K562 (cell line): ENCODE data around the gene APC2. TPM values are rescaled to one million over a fixed set of nuclear protein-coding genes. Genes with fewer than 3 reads are reported as not detected.

Experiments used
- ATF7 ChIP-seq: fragments of 450-650 bp; IDR thresholded peaks from 2 replicates; pipeline ENCODE4 v1.7.1; 2014; ENCODE audit warnings: mild to moderate bottlenecking, moderate library complexity
- BCLAF1 ChIP-seq, 2 experiments: fragments of 450-650 bp in 1 of 2; IDR thresholded peaks; 2 replicates each; pipeline ENCODE4 v1.6.1; 2011 to 2017; ENCODE audit warnings: low read depth in 2 of 2, antibody characterized with exemption in 1 of 2, borderline replicate concordance in 1 of 2, low read length in 1 of 2, mild to moderate bottlenecking in 1 of 2, mixed read lengths in 1 of 2; ENCODE audit not compliant: control insufficient read depth in 1 of 2
- BRD4 ChIP-seq: fragments of 200-600 bp; sonication (generic); IDR thresholded peaks from 2 replicates; pipeline ENCODE4 v1.6.1; 2017; ENCODE audit warnings: inconsistent platforms
- CHCHD3 ChIP-seq: fragments of 250-450 bp; sonication (Bioruptor Pico); IDR thresholded peaks from 2 replicates; pipeline ENCODE4 v2.1.2; 2022; ENCODE audit warnings: mild to moderate bottlenecking
- CTCF ChIP-seq, 3 experiments: IDR thresholded peaks in 2 of 3; conservative IDR thresholded peaks in 1 of 3; 2 replicates each; pipeline ENCODE4 v1.5.1; 2011 to 2012; ENCODE audit warnings: low read length in 3 of 3, mild to moderate bottlenecking in 3 of 3, control low read depth in 2 of 3, improper control_type of control experiment in 1 of 3, inconsistent platforms in 1 of 3, low read depth in 1 of 3, mixed read lengths in 1 of 3, moderate library complexity in 1 of 3; ENCODE audit not compliant: insufficient read depth in 2 of 3
- E2F1 ChIP-seq: sonication (generic); formaldehyde crosslinking; IDR thresholded peaks from 2 replicates; pipeline ENCODE4 v1.8.1; 2023; ENCODE audit warnings: mild to moderate bottlenecking, missing genetic modification reagents, moderate library complexity
- EGR1 ChIP-seq: fragments of 450-650 bp; conservative IDR thresholded peaks from 2 replicates; pipeline ENCODE4 v1.6.1; 2017; ENCODE audit warnings: mild to moderate bottlenecking
- GTF2A2 ChIP-seq: IDR thresholded peaks from 2 replicates; pipeline ENCODE4 v1.6.1; 2016; ENCODE audit warnings: mild to moderate bottlenecking, missing genetic modification characterization, missing compliant biosample characterization
- HINFP ChIP-seq: fragments of 450-650 bp; conservative IDR thresholded peaks from 2 replicates; pipeline ENCODE4 v1.6.1; 2016; ENCODE audit warnings: missing genetic modification characterization, low read depth, mild to moderate bottlenecking, control low read depth, missing compliant biosample characterization
- MTA3 ChIP-seq: fragments of 450-650 bp; formaldehyde crosslinking; IDR thresholded peaks from 2 replicates; pipeline ENCODE4 v1.6.1; 2017; ENCODE audit warnings: mild to moderate bottlenecking, borderline replicate concordance
- NRF1 ChIP-seq, 2 experiments: fragments of 450-650 bp; IDR thresholded peaks in 1 of 2; conservative IDR thresholded peaks in 1 of 2; 2 replicates each; pipeline ENCODE4 v1.6.1; 2014; ENCODE audit warnings: mild to moderate bottlenecking in 2 of 2
- PCBP1 ChIP-seq: fragments of 200-400 bp; formaldehyde crosslinking; IDR thresholded peaks from 2 replicates; pipeline ENCODE4 v1.6.1; 2018; ENCODE audit warnings: mild to moderate bottlenecking, low read depth, low read length; ENCODE audit not compliant: poor library complexity, severe bottlenecking
- TCF7L2 ChIP-seq: fragments of 150-350 bp; IDR thresholded peaks from 2 replicates; pipeline ENCODE4 v1.6.1; 2016; ENCODE audit warnings: low read depth, mild to moderate bottlenecking, low read length, moderate library complexity
- ZNF253 ChIP-seq: fragments of 250-450 bp; sonication (Bioruptor Pico); conservative IDR thresholded peaks from 2 replicates; pipeline ENCODE4 v1.6.1; 2021; ENCODE audit warnings: mild to moderate bottlenecking
- ZNF707 ChIP-seq: fragments of 250-450 bp; sonication (Bioruptor Pico); conservative IDR thresholded peaks from 2 replicates; pipeline ENCODE4 v1.8.0; 2022; ENCODE audit warnings: inconsistent platforms, mild to moderate bottlenecking, moderate library complexity
- polyA plus RNA-seq, 8 experiments: library from polyadenylated mRNA; depleted of rRNA in 4 of 8; stranded (reverse) in 5 of 8; unstranded in 3 of 8; fragments of >200 nt; fragmentation: Nextera tagmentation in 2 of 8; fragmentation: Illumina TruSeq in 1 of 8; extraction: Ambion mirVana in 2 of 8; extraction: Trizol in 1 of 8; gene quantifications; 2 replicates each; pipeline versions ENCODE4 v1.2.1 to v1.2.3, GENCODE V29; 2011 to 2014; ENCODE audit warnings: inconsistent platforms in 1 of 8, missing spikeins in 1 of 8
- total RNA-seq, 7 experiments: library from RNA; depleted of rRNA in 6 of 7; stranded (reverse); fragments of >200 nt in 6 of 7; fragmentation: Illumina TruSeq in 2 of 7; extraction: Trizol in 2 of 7; gene quantifications; 2 replicates each; pipeline versions ENCODE4 v1.2.1 to v1.2.3, GENCODE V29; 2011 to 2021; ENCODE audit warnings: low replicate concordance in 1 of 7
- TF ChIP-seq, protein P1 (sequence below): fragments of 250-450 bp; sonication (Bioruptor Pico); IDR thresholded peaks from 2 replicates; pipeline ENCODE4 v1.8.0; 2022; ENCODE audit warnings: moderate library complexity, mild to moderate bottlenecking, inconsistent platforms
- TF ChIP-seq, protein P2 (sequence below): fragments of 450-650 bp; formaldehyde crosslinking; IDR thresholded peaks from 2 replicates; pipeline ENCODE4 v1.4.0; 2022; ENCODE audit warnings: mild to moderate bottlenecking, moderate library complexity

Gene APC2
- total and polyA plus RNA-seq, 9 of the 15 experiments (the other 6 are each of a cell fraction or from before 2014, with no cell fraction given): 0.01 to 0.40 (median 0.05) TPM; not detected in 3

DNA sequence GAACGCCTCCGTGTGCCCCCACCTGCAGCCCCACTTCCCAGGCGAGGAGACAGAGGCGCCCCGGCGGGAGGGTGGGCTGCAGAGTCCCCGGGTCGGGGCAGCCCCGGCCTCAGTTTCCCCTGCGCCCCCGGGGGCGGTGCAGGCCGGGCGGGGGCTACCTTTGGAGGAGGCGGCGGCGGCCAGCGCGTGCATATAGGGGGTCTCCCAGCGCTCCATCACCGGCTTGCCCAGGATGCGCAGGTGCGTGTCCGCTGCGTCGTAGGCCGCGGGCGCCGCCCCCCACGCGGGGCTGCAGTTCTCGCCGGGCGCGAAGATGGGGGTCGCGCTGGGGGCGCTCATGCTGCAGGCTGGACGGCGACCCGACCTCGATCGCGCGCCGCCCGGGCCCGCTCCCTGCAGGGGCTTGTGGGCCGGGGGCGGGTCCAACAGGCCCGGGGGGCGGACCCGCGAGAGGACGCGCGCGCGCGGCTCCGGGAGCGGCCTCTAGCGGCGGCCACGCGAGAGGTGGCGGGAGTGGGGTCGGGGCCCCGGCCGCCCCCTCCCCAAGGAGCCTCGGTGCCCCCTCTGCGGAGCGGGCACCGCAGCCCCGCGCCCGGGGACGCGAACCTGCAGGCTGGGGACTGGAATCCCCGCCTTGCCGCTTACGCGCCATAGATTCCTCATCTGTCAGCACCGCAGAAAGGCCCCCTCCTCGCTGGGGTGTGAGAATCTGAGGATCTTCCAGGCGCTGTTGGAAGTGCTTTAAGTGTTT, 48.6 kb upstream of the APC2 start, which contains the start of gene GAMT (continued):
- TF ChIP-seq PCBP1: no peak
- TF ChIP-seq ZNF707: no peak
- TF ChIP-seq E2F1 (CRISPR knock-in tag): no peak
- no peak for TF ChIP-seq BRD4
- TF ChIP-seq MTA3: peak; percentile 48; the same call in 1 of the 2 replicates
- TF ChIP-seq ATF7: no peak
- TF ChIP-seq BCLAF1 (IDR thresholded peaks at IDR 0.05; ENCODE audit: borderline replicate concordance in 1 of 2, control insufficient read depth in 1 of 2, low read depth in 2 of 2, low read length in 1 of 2): no peak
- TF ChIP-seq, protein P1, sequence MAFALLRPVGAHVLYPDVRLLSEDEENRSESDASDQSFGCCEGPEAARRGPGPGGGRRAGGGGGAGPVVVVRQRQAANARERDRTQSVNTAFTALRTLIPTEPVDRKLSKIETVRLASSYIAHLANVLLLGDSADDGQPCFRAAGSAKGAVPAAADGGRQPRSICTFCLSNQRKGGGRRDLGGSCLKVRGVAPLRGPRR (CRISPR knock-in tag): no peak
- no peak for TF ChIP-seq GTF2A2 (tag)
- TF ChIP-seq HINFP (tag): no peak
- peak; percentile 60 to 69; a peak in 3 of 4 replicates for TF ChIP-seq NRF1 (conservative IDR thresholded peaks at IDR 0.05 in 1 of 2, IDR thresholded peaks at IDR 0.05 in 1 of 2)
- peak; percentile 43 to 54 (median 43); a peak in 5 of 6 replicates for TF ChIP-seq CTCF (IDR thresholded peaks at IDR 0.05 in 2 of 3, conservative IDR thresholded peaks at IDR 0.05 in 1 of 3; ENCODE audit: insufficient read depth in 2 of 3, low read depth in 1 of 3, low read length in 3 of 3)
- no peak; the same call in 1 of the 2 replicates for TF ChIP-seq EGR1
- no peak for TF ChIP-seq ZNF253 (CRISPR knock-in tag)
- TF ChIP-seq, protein P2, sequence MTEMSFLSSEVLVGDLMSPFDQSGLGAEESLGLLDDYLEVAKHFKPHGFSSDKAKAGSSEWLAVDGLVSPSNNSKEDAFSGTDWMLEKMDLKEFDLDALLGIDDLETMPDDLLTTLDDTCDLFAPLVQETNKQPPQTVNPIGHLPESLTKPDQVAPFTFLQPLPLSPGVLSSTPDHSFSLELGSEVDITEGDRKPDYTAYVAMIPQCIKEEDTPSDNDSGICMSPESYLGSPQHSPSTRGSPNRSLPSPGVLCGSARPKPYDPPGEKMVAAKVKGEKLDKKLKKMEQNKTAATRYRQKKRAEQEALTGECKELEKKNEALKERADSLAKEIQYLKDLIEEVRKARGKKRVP (CRISPR knock-in tag): no peak
- TF ChIP-seq CHCHD3 (CRISPR knock-in tag): no peak
- TF ChIP-seq TCF7L2: no peak
